Right forelimb (tissue), 1 donor: ENCODE measurements around the gene SPSB4.

ENCODE experiments used
- DNase-seq: peaks from one replicate; pipeline ENCODE4 v3.0.0-alpha.2; 2018

Gene SPSB4

GRCh38 chr3:141167681-141168080, 116.5 kb downstream of the SPSB4 start:
- DNase-seq, result no peak

- DNase-seq, result no peak
Observed at GRCh38 chr3:141170678-141171295, 119.6 kb downstream of the SPSB4 start.

- no peak for DNase-seq
Observed at GRCh38 chr3:141174674-141175073, 123.5 kb downstream of the SPSB4 start.

- no peak for DNase-seq
Observed at GRCh38 chr3:141176775-141177174, 125.6 kb downstream of the SPSB4 start.

- no peak for DNase-seq
Observed at GRCh38 chr3:141178026-141178425, 126.9 kb downstream of the SPSB4 start.

GRCh38 chr3:141178551-141178950, 127.4 kb downstream of the SPSB4 start:
- DNase-seq, result no peak

GRCh38 chr3:141179983-141180382, 128.8 kb downstream of the SPSB4 start:
- DNase-seq, result no peak

GRCh38 chr3:141181196-141181595, 130.0 kb downstream of the SPSB4 start:
- no peak for DNase-seq

- DNase-seq, result no peak
Observed at GRCh38 chr3:141181819-141182218, 130.7 kb downstream of the SPSB4 start.

GRCh38 chr3:141183606-141184005, 132.5 kb downstream of the SPSB4 start:
- DNase-seq, result no peak

GRCh38 chr3:141184430-141184829, 133.3 kb downstream of the SPSB4 start:
- no peak for DNase-seq

- no peak for DNase-seq
Observed at GRCh38 chr3:141191097-141191749, 140.1 kb downstream of the SPSB4 start.

GRCh38 chr3:141192345-141192744, 141.2 kb downstream of the SPSB4 start:
- peak; percentile 100 for DNase-seq

- DNase-seq, result no peak
Observed at GRCh38 chr3:141193066-141193830, 142.1 kb downstream of the SPSB4 start.
